Trophoblast cell (in vitro differentiated cells and primary cell): ENCODE data around the gene RPS17. TPM values are rescaled to one million over a fixed set of nuclear protein-coding genes. Genes with fewer than 3 reads are reported as not detected.

ENCODE experiments used
- DNase-seq, 2 donors: peaks; one replicate each; pipeline ENCODE4 v3.0.0-alpha.2; 2016
- H2AFZ ChIP-seq: 2 replicates; pipeline ENCODE4 v1.6.1; 2013; ENCODE audit warnings: low read length, moderate library complexity, mild to moderate bottlenecking; ENCODE audit not compliant: insufficient read depth, poor library complexity
- H2AK5ac ChIP-seq: 2 replicates; pipeline ENCODE4 v1.6.1; 2013; ENCODE audit warnings: mild to moderate bottlenecking, low read length
- H2BK120ac ChIP-seq: 2 replicates; pipeline ENCODE4 v1.6.1; 2013; ENCODE audit warnings: low read length, mild to moderate bottlenecking, moderate library complexity; ENCODE audit not compliant: insufficient read depth, poor library complexity
- H2BK12ac ChIP-seq: 2 replicates; pipeline ENCODE4 v1.6.1; 2013; ENCODE audit warnings: mild to moderate bottlenecking, low read length, moderate library complexity
- H2BK5ac ChIP-seq: 2 replicates; pipeline ENCODE4 v1.6.1; 2013; ENCODE audit warnings: low read length, low read depth, moderate library complexity, mild to moderate bottlenecking; ENCODE audit not compliant: poor library complexity
- H3K14ac ChIP-seq: 2 replicates; pipeline ENCODE4 v1.6.1; 2013; ENCODE audit warnings: mild to moderate bottlenecking, low read length
- H3K18ac ChIP-seq: 2 replicates; pipeline ENCODE4 v1.6.1; 2013; ENCODE audit warnings: mild to moderate bottlenecking, low read length
- H3K23ac ChIP-seq: 2 replicates; pipeline ENCODE4 v1.6.1; 2013; ENCODE audit warnings: low read length
- H3K27ac ChIP-seq: 2 replicates; pipeline ENCODE4 v1.5.1; 2013; ENCODE audit warnings: low read depth, mild to moderate bottlenecking, inconsistent platforms, low read length, moderate library complexity
- H3K27me3 ChIP-seq: 2 replicates; pipeline ENCODE4 v1.6.1; 2013; ENCODE audit warnings: inconsistent platforms, mild to moderate bottlenecking, low read length, moderate library complexity; ENCODE audit not compliant: insufficient read depth
- H3K36me3 ChIP-seq, 2 experiments: 1 replicate in 1 of 2; 2 replicates in 1 of 2; pipeline ENCODE4 v1.6.1; 2013; ENCODE audit warnings: low read length in 2 of 2, mild to moderate bottlenecking in 2 of 2, moderate library complexity in 1 of 2; ENCODE audit not compliant: insufficient read depth in 2 of 2, control insufficient read depth in 1 of 2
- H3K4ac ChIP-seq: 2 replicates; pipeline ENCODE4 v1.6.1; 2013; ENCODE audit warnings: low read depth, mild to moderate bottlenecking, low read length, moderate library complexity
- H3K4me1 ChIP-seq, 2 experiments: 1 replicate in 1 of 2; 2 replicates in 1 of 2; pipeline ENCODE4 v1.6.1; 2013; ENCODE audit warnings: low read length in 2 of 2, mild to moderate bottlenecking in 2 of 2, moderate library complexity in 1 of 2; ENCODE audit not compliant: insufficient read depth in 2 of 2, control insufficient read depth in 1 of 2
- H3K4me2 ChIP-seq: 2 replicates; pipeline ENCODE4 v1.6.1; 2013; ENCODE audit warnings: inconsistent platforms, mild to moderate bottlenecking, low read length, moderate library complexity
- H3K4me3 ChIP-seq: 2 replicates; pipeline ENCODE4 v1.5.1; 2013; ENCODE audit warnings: mild to moderate bottlenecking, low read depth, low read length, inconsistent platforms
- H3K79me1 ChIP-seq: one replicate; pipeline ENCODE4 v1.6.1; 2013; ENCODE audit warnings: low read length
- H3K79me2 ChIP-seq: 2 replicates; pipeline ENCODE4 v1.6.1; 2013; ENCODE audit warnings: low read length, mild to moderate bottlenecking; ENCODE audit not compliant: control insufficient read depth, insufficient read depth, poor library complexity
- H3K9ac ChIP-seq: 2 replicates; pipeline ENCODE4 v1.6.1; 2013; ENCODE audit warnings: mild to moderate bottlenecking, low read length
- H3K9me3 ChIP-seq: 2 replicates; pipeline ENCODE4 v1.6.1; 2013; ENCODE audit warnings: low read depth, mild to moderate bottlenecking, control low read depth, inconsistent platforms, low read length; ENCODE audit not compliant: insufficient read depth
- H4K12ac ChIP-seq: 2 replicates; pipeline ENCODE4 v1.6.1; 2013; ENCODE audit warnings: low read depth, mild to moderate bottlenecking, low read length, moderate library complexity
- H4K8ac ChIP-seq: 2 replicates; pipeline ENCODE4 v1.6.1; 2013; ENCODE audit warnings: low read depth, mild to moderate bottlenecking, low read length, moderate library complexity
- H4K91ac ChIP-seq: one replicate; pipeline ENCODE4 v1.6.1; 2013; ENCODE audit warnings: low read depth, mild to moderate bottlenecking, low read length, moderate library complexity
- WGBS: extraction: QIAGEN DNeasy Blood & Tissue Kit; methylation state at CpG from one replicate; pipeline ENCODE4 v1.1.7; 2013; ENCODE audit warnings: missing lambda C conversion rate; ENCODE audit not compliant: insufficient read length, insufficient coverage; ENCODE audit errors: extremely low coverage; 5-methylcytosine and 5-hydroxymethylcytosine counted together
- polyA plus RNA-seq: library from polyadenylated mRNA; stranded (reverse); fragments of 200-250 nt; gene quantifications from 2 replicates; pipeline ENCODE4 v1.2.3, GENCODE V29; 2013

RPS17 gene
- 2,884 and 3,138 TPM in 2 replicates for polyA plus RNA-seq

DNA sequence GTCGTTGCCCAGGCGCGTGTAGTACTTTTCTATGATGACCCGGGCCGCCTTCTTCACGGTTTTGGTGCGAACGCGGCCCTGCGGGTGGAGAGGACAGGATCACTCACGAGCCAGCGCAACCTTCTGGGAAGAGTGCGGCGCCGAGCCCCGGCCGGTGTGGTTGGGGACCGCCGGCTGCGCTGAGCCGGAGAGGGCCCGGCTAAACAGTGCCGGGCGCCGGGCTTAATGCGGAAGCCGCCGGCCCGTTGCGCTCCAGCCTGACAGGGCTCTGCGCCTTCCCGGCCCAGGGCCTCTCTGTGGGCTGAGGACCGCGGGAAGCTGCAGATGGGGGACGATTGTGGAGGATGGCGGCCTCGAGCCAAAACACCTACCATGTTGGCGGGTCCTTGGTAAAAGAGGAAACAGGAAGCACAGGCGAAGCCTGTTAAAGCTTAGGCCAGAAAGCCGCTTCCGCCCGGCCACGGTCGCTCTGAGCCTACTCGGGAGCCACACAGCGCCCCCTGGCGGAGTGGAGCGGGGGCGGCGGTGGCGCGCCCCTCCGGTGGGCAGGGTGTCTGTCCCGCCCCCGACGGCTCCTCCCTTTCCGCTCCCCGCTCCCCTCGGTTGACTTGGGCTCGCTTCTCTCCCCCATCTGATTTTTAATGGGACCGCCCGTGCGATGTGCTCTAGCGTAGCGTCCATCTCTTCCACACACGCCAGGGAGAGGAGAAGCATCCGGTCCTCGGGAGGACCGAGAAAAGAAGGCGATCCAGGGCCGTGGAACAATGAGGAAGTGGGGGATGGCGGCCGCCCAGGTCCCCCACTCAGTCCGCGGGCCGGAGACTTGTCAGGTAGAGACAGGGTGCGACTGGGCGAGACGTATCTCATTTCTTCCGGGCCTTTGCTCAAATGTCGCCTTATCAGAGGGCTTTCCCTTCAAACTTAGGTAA, at the start of gene RPS17:
Gene RPS17, minus strand, starts transcription at position 403 of the 929 bp plus-strand sequence. Its CDS starts 29 bp downstream, at position 374.
- H3K14ac ChIP-seq, result peak within 1 kb of the TSS; percentile 56
- H3K4me3 ChIP-seq, result peak within 1 kb of the TSS; percentile 89
- peaks cover 21 to 35% of the 10 kb centered on the region in 2 experiments for H3K36me3 ChIP-seq
- peak within 1 kb of the TSS; percentile 5 for H3K23ac ChIP-seq
- H3K9me3 ChIP-seq, result peaks cover 5% of the 10 kb centered on the region
- peaks cover 14% of the 10 kb centered on the region for H3K79me1 ChIP-seq
- H2AK5ac ChIP-seq, result peak within 1 kb of the TSS; percentile 97
- peaks cover 15% of the 10 kb centered on the region for H3K79me2 ChIP-seq
- H3K4ac ChIP-seq, result peak within 1 kb of the TSS; percentile 98
- peak within 1 kb of the TSS; percentile 60 for H4K12ac ChIP-seq
- no peaks in the 10 kb centered on the region for H3K27me3 ChIP-seq
- H4K8ac ChIP-seq, result peak within 1 kb of the TSS; percentile 85
- H2BK5ac ChIP-seq, result peak within 1 kb of the TSS; percentile 33
- H2BK12ac ChIP-seq, result no peak within 1 kb of the TSS
- H3K4me2 ChIP-seq, result peak within 1 kb of the TSS; percentile 72
- no CpG with 5 or more reads among the region's 81 CpGs for WGBS
- H3K27ac ChIP-seq, result peak within 1 kb of the TSS; percentile 58
- peak; percentile 94 to 98 for DNase-seq
- H2AFZ ChIP-seq, result peak within 1 kb of the TSS; percentile 68
- H3K18ac ChIP-seq, result peak within 1 kb of the TSS; percentile 79
- peak within 1 kb of the TSS; percentile 34 for H2BK120ac ChIP-seq
- peak within 1 kb of the TSS; percentile 77 for H4K91ac ChIP-seq
- peak within 1 kb of the TSS; percentile 99 for H3K9ac ChIP-seq
- peaks cover 4 to 7% of the 10 kb centered on the region in 2 experiments for H3K4me1 ChIP-seq

DNA sequence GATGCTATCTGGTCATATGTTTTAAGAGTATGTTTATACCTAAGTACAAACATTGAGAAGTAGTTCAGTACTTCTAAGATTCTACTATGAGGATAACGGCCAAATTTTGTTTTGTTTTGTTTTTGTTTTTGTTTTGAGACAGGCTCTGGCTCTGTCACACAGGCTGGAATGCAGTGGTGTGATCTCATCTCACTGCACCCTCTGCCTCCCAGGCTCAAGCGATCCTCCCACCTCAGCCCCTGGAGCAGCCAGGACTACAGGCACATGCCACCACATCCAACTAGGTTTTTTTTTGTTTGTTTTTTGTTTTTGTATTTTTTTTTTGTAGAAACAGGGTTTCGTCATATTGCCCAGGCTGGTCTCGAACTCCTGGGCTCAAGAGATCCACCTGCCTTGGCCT, 47.5 kb upstream of the RPS17 start:
- WGBS, result no CpG with 5 or more reads among the region's 4 CpGs

DNA sequence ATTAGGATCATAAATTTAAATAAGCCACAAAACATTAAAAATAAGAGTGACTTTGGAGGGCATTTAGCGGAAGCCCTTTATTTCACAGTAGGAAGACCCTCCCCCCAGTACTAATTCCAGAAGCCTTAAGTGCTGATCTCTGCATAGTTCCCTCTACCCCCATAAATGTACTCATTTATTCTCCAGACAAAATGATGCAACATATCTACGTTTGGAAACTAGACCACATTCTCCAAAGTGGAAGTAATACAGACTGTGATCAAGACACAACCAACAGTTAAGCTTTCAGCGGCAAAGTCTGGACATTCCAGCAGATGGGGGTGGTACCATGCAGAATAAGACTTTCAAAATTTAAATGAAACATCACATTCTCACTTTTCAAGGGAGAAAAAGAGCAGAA, 44.8 kb upstream of the RPS17 start:
- Histone ChIP-seq H3K27me3 (no peaks in the 10 kb centered on the region), H3K14ac (no peak overlapping the region), H3K18ac (no peak overlapping the region), H2AFZ (no peak overlapping the region), H2AK5ac (no peak overlapping the region), H3K9ac (no peak overlapping the region), H3K4me2 (no peak overlapping the region), H3K79me1 (no peaks in the 10 kb centered on the region), H3K27ac (no peak overlapping the region), H4K8ac (no peak overlapping the region), H4K91ac (no peak overlapping the region), H3K79me2 (no peaks in the 10 kb centered on the region), H3K9me3 (no peaks in the 10 kb centered on the region), H3K4ac (no peak overlapping the region), H3K36me3 (no peaks in the 10 kb centered on the region), H2BK5ac (no peak overlapping the region), H3K4me1 (no peaks in the 10 kb centered on the region), H2BK12ac (no peak overlapping the region), H3K23ac (no peak overlapping the region), H2BK120ac (no peak overlapping the region), H3K4me3 (no peak overlapping the region), H4K12ac (no peak overlapping the region)
- no peak for DNase-seq
- no CpG with 5 or more reads among the region's 3 CpGs for WGBS

More for the DNA sequence above, 47.5 kb upstream of the RPS17 start:
- Histone ChIP-seq H3K14ac (no peak overlapping the region), H3K9me3 (no peaks in the 10 kb centered on the region), H3K79me1 (no peaks in the 10 kb centered on the region), H3K79me2 (no peaks in the 10 kb centered on the region), H3K4me3 (no peak overlapping the region), H3K9ac (no peak overlapping the region), H3K4ac (no peak overlapping the region), H4K8ac (no peak overlapping the region), H3K27ac (no peak overlapping the region), H2BK120ac (no peak overlapping the region), H2AFZ (no peak overlapping the region), H2BK5ac (no peak overlapping the region), H2AK5ac (no peak overlapping the region), H3K27me3 (no peaks in the 10 kb centered on the region), H3K36me3 (no peaks in the 10 kb centered on the region), H3K18ac (no peak overlapping the region), H4K12ac (no peak overlapping the region), H3K4me1 (no peaks in the 10 kb centered on the region), H2BK12ac (no peak overlapping the region), H4K91ac (no peak overlapping the region), H3K4me2 (no peak overlapping the region), H3K23ac (no peak overlapping the region)
- DNase-seq, result no peak

- WGBS, result no CpG with 5 or more reads among the region's 2 CpGs
- H3K79me2 ChIP-seq, result no peaks in the 10 kb centered on the region
- no peaks in the 10 kb centered on the region for H3K79me1 ChIP-seq
- H2AK5ac ChIP-seq, result no peak overlapping the region
- H3K27me3 ChIP-seq, result no peaks in the 10 kb centered on the region
- H3K4me2 ChIP-seq, result no peak overlapping the region
- no peak overlapping the region for H2BK120ac ChIP-seq
- H3K27ac ChIP-seq, result no peak overlapping the region
- no peak for DNase-seq
- H3K23ac ChIP-seq, result no peak overlapping the region
- no peak overlapping the region for H3K9ac ChIP-seq
- H3K4me1 ChIP-seq, result no peaks in the 10 kb centered on the region
- H2BK12ac ChIP-seq, result no peak overlapping the region
- H2AFZ ChIP-seq, result no peak overlapping the region
- H3K4me3 ChIP-seq, result no peak overlapping the region
- H3K36me3 ChIP-seq, result no peaks in the 10 kb centered on the region
- no peak overlapping the region for H3K4ac ChIP-seq
- H2BK5ac ChIP-seq, result no peak overlapping the region
- H4K12ac ChIP-seq, result no peak overlapping the region
- no peaks in the 10 kb centered on the region for H3K9me3 ChIP-seq
- H3K18ac ChIP-seq, result no peak overlapping the region
- no peak overlapping the region for H4K8ac ChIP-seq
- no peak overlapping the region for H3K14ac ChIP-seq
- no peak overlapping the region for H4K91ac ChIP-seq
Measured at GRCh38 chr15:82580713-82581112, 40.5 kb upstream of the RPS17 start.
